Erythroblast (primary cell): ENCODE measurements around the gene LRP1B.

Source experiments
- GATA1 ChIP-seq: IDR thresholded peaks from 2 replicates; pipeline ENCODE4 v1.6.1; 2011; ENCODE audit warnings: low read depth, mild to moderate bottlenecking, control low read depth, low read length, moderate library complexity
- POLR2A ChIP-seq: IDR thresholded peaks from 2 replicates; pipeline ENCODE4 v1.6.1; 2011; ENCODE audit warnings: mild to moderate bottlenecking, low read length

- no peak for TF ChIP-seq POLR2A
- no peak for TF ChIP-seq GATA1
Observed at GRCh38 chr2:142065156-142065555, 65.7 kb downstream of the LRP1B start.
